ENCODE measurements around the gene RELN.
"Not testable (repeated sequence)": the region's sequence is repeated elsewhere in the genome, so short reads cannot be mapped to it uniquely, and the experiment has no call there.

RELN gene

DNA sequence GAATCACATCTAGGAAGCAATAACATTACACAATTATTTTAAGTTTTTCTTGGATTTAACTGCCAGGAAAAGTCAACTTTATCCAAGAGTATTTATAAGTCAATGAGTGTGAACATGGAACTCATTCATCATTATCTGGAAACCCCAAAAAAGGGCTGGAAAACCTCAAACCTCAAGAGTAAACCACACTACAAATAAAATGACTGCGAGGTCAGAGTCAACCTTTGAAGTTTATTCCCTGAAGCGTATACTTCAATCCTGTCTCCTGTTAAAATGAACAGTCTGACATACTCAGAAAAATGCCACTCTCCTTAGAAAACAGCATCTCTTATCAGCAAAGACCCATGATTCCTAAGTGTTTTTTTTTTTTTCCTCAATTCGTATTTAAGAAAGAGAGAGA lies 86.5 kb downstream of the RELN start:
- no peaks in the 10 kb centered on the region for H3K27me3 ChIP-seq (ENCODE audit: control insufficient read depth, insufficient read depth, low read length)
- no peak overlapping the region for H3K27ac ChIP-seq (ENCODE audit: low read depth, low read length)
- no peaks in the 10 kb centered on the region for H3K4me1 ChIP-seq (ENCODE audit: control insufficient read depth, insufficient read depth, low read length)
- H3K36me3 ChIP-seq (ENCODE audit: control insufficient read depth, insufficient read depth, low read length): no peaks in the 10 kb centered on the region
- no peak overlapping the region for H3K4me3 ChIP-seq (ENCODE audit: low read length)
- no peak overlapping the region for H3K9ac ChIP-seq (ENCODE audit: low read length)

- not testable (repeated sequence) for H3K36me3 ChIP-seq (ENCODE audit: control insufficient read depth, insufficient read depth, low read length); H3K4me3 ChIP-seq (ENCODE audit: low read length); H3K27ac ChIP-seq (ENCODE audit: low read depth, low read length); H3K27me3 ChIP-seq (ENCODE audit: control insufficient read depth, insufficient read depth, low read length); H3K4me1 ChIP-seq (ENCODE audit: control insufficient read depth, insufficient read depth, low read length); H3K9ac ChIP-seq (ENCODE audit: low read length)
Measured at GRCh38 chr7:103896826-103897225, 92.6 kb downstream of the RELN start.

- Histone ChIP-seq H3K36me3 (ENCODE audit: control insufficient read depth, insufficient read depth, low read length) (no peaks in the 10 kb centered on the region), H3K9ac (ENCODE audit: low read length) (no peak overlapping the region), H3K27ac (ENCODE audit: low read depth, low read length) (no peak overlapping the region), H3K4me1 (ENCODE audit: control insufficient read depth, insufficient read depth, low read length) (no peaks in the 10 kb centered on the region), H3K4me3 (ENCODE audit: low read length) (no peak overlapping the region), H3K27me3 (ENCODE audit: control insufficient read depth, insufficient read depth, low read length) (no peaks in the 10 kb centered on the region)
Measured at GRCh38 chr7:103894656-103895596, 94.5 kb downstream of the RELN start.

- Histone ChIP-seq H3K9ac (ENCODE audit: low read length) (no peak overlapping the region), H3K27me3 (ENCODE audit: control insufficient read depth, insufficient read depth, low read length) (no peaks in the 10 kb centered on the region), H3K4me3 (ENCODE audit: low read length) (no peak overlapping the region), H3K27ac (ENCODE audit: low read depth, low read length) (no peak overlapping the region), H3K4me1 (ENCODE audit: control insufficient read depth, insufficient read depth, low read length) (no peaks in the 10 kb centered on the region), H3K36me3 (ENCODE audit: control insufficient read depth, insufficient read depth, low read length) (no peaks in the 10 kb centered on the region)
Measured at GRCh38 chr7:103893350-103893749, 96.1 kb downstream of the RELN start.

DNA sequence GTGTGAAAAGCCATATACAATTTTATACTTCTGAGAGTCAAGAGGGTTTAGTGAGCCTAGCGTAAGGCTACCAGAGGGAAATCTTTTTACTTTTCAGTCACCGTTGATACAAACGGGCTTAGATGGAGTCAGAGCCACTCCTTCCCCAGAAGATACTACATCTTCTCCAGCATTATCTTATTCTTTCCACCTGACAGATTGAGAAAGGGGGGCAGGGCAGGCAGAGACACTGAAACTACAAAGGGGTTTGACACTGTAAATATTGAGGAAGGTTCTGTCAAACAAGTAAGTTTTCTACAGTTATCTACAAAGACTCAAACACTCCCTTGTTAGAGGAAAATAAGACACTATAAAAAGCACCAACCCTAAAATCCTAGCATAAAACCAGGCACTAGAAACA lies 100.0 kb downstream of the RELN start:
- H3K4me1 ChIP-seq (ENCODE audit: control insufficient read depth, insufficient read depth, low read length): no peaks in the 10 kb centered on the region

GRCh38 chr7:103888603-103889153 lies 100.8 kb downstream of the RELN start:
- H3K36me3 ChIP-seq (ENCODE audit: control insufficient read depth, insufficient read depth, low read length): no peaks in the 10 kb centered on the region
- no peak overlapping the region for H3K4me3 ChIP-seq (ENCODE audit: low read length)
- no peaks in the 10 kb centered on the region for H3K4me1 ChIP-seq (ENCODE audit: control insufficient read depth, insufficient read depth, low read length)
- no peaks in the 10 kb centered on the region for H3K27me3 ChIP-seq (ENCODE audit: control insufficient read depth, insufficient read depth, low read length)
- no peak overlapping the region for H3K9ac ChIP-seq (ENCODE audit: low read length)
- H3K27ac ChIP-seq (ENCODE audit: low read depth, low read length): no peak overlapping the region

More for the DNA sequence above, 100.0 kb downstream of the RELN start:
- H3K27me3 ChIP-seq (ENCODE audit: control insufficient read depth, insufficient read depth, low read length): no peaks in the 10 kb centered on the region
- H3K27ac ChIP-seq (ENCODE audit: low read depth, low read length): no peak overlapping the region
- H3K36me3 ChIP-seq (ENCODE audit: control insufficient read depth, insufficient read depth, low read length): no peaks in the 10 kb centered on the region
- H3K4me3 ChIP-seq (ENCODE audit: low read length): no peak overlapping the region
- no peak overlapping the region for H3K9ac ChIP-seq (ENCODE audit: low read length)

GRCh38 chr7:103887853-103888602 lies 101.4 kb downstream of the RELN start:
- H3K27me3 ChIP-seq (ENCODE audit: control insufficient read depth, insufficient read depth, low read length): no peaks in the 10 kb centered on the region
- no peak overlapping the region for H3K27ac ChIP-seq (ENCODE audit: low read depth, low read length)
- H3K4me3 ChIP-seq (ENCODE audit: low read length): no peak overlapping the region
- no peaks in the 10 kb centered on the region for H3K4me1 ChIP-seq (ENCODE audit: control insufficient read depth, insufficient read depth, low read length)
- H3K9ac ChIP-seq (ENCODE audit: low read length): no peak overlapping the region
- no peaks in the 10 kb centered on the region for H3K36me3 ChIP-seq (ENCODE audit: control insufficient read depth, insufficient read depth, low read length)

DNA sequence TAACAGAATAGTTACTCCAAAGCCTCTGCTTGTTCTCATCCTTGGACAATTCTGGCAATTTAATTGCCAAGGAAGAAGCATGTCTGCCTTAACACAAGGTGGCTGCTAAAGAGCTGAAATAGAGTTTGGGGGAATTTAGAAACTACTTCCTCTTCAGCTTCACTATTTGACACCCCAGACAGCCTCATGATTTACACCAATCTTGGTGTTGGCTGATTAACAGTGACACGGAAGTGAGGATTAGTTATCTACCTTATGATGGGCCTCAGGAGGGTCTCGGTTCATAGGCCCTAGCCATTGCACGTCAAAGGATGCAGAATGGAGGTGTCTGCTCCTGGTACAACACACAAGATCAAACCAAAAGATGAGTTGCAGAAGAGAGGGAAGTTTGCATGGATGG lies 102.4 kb downstream of the RELN start:
- no peaks in the 10 kb centered on the region for H3K4me1 ChIP-seq (ENCODE audit: control insufficient read depth, insufficient read depth, low read length)
- no peak overlapping the region for H3K27ac ChIP-seq (ENCODE audit: low read depth, low read length)
- no peaks in the 10 kb centered on the region for H3K36me3 ChIP-seq (ENCODE audit: control insufficient read depth, insufficient read depth, low read length)
- no peak overlapping the region for H3K4me3 ChIP-seq (ENCODE audit: low read length)
- no peaks in the 10 kb centered on the region for H3K27me3 ChIP-seq (ENCODE audit: control insufficient read depth, insufficient read depth, low read length)
- no peak overlapping the region for H3K9ac ChIP-seq (ENCODE audit: low read length)

DNA sequence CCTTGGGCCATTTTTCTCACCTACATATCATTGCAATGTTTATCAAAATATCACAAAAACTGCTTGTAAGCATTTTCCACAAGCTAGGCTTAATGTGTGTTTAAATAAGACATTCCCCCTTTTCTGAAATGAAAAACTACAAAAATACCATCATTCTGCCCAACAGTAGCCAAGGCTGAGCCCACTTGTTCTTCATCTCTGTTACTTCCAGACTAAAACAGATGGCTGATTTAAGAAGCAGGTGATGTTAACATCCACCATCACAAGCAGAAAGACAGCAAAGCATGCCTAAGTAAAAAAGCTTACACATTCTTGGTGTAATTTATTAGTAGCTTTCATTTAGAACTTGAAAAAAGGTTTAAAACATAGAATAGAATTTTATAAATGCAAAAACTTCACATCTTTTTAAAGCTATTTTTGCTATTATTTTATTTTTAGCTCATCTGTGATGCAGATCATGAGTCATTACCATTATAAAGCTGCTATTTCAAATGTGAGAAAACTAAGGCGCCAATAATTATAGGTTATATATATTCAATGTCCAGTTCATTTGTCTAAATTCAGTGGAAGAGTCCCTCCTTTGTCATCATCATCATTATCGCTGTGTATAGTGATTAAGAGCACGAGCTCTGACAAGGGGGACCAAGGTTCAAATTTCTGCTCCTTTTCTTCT lies 109.4 kb downstream of the RELN start:
- Histone ChIP-seq H3K4me3 (ENCODE audit: low read length) (no peak overlapping the region), H3K36me3 (ENCODE audit: control insufficient read depth, insufficient read depth, low read length) (no peaks in the 10 kb centered on the region), H3K27me3 (ENCODE audit: control insufficient read depth, insufficient read depth, low read length) (no peaks in the 10 kb centered on the region), H3K9ac (ENCODE audit: low read length) (no peak overlapping the region), H3K27ac (ENCODE audit: low read depth, low read length) (no peak overlapping the region), H3K4me1 (ENCODE audit: control insufficient read depth, insufficient read depth, low read length) (no peaks in the 10 kb centered on the region)

DNA sequence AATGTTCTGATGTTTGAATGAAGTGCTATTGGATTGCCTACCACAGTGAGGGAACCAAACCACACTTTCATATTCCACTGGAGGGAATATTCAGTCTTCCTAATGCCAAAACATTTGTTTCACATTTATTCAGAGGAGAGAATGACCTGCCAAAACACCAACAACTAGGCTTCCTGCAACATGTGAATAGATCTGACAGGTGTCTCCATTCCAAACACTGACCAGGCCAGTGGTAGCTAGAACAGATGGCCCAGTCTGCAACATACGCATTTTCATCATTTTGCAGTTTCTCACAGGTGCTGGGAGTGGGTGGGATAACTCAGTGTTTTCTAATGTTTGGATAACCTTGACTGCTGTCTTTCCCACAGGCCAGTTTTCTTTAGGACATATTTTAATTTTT lies 110.0 kb downstream of the RELN start:
- Histone ChIP-seq H3K36me3 (ENCODE audit: control insufficient read depth, insufficient read depth, low read length) (no peaks in the 10 kb centered on the region), H3K27me3 (ENCODE audit: control insufficient read depth, insufficient read depth, low read length) (no peaks in the 10 kb centered on the region), H3K4me1 (ENCODE audit: control insufficient read depth, insufficient read depth, low read length) (no peaks in the 10 kb centered on the region), H3K9ac (ENCODE audit: low read length) (no peak overlapping the region), H3K27ac (ENCODE audit: low read depth, low read length) (no peak overlapping the region), H3K4me3 (ENCODE audit: low read length) (no peak overlapping the region)

- H3K36me3 ChIP-seq (ENCODE audit: control insufficient read depth, insufficient read depth, low read length): no peaks in the 10 kb centered on the region
- no peak overlapping the region for H3K27ac ChIP-seq (ENCODE audit: low read depth, low read length)
- no peaks in the 10 kb centered on the region for H3K4me1 ChIP-seq (ENCODE audit: control insufficient read depth, insufficient read depth, low read length)
- no peaks in the 10 kb centered on the region for H3K27me3 ChIP-seq (ENCODE audit: control insufficient read depth, insufficient read depth, low read length)
- no peak overlapping the region for H3K4me3 ChIP-seq (ENCODE audit: low read length)
- H3K9ac ChIP-seq (ENCODE audit: low read length): no peak overlapping the region
Measured at GRCh38 chr7:103877565-103877964, 111.9 kb downstream of the RELN start.

DNA sequence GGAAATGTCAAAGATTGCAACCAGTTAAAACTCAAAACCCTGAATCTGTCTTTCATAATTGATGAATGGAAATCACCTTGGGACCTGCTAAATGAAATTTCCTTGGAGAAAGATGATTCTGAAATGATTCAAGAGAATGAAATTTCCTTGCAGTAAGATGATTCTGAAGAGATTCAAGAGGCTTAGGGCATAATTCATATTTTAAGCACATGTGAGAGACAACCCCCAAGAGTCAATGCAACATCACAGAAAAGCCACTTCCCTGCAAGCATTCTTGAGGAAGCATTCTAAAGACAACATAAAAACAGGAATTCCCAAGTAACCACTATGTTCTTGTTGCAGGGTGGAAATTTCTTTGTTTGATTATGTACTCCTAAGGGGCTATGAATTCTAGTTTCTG lies 113.7 kb downstream of the RELN start:
- Histone ChIP-seq H3K27ac (ENCODE audit: low read depth, low read length) (no peak overlapping the region), H3K4me1 (ENCODE audit: control insufficient read depth, insufficient read depth, low read length) (no peaks in the 10 kb centered on the region), H3K9ac (ENCODE audit: low read length) (no peak overlapping the region), H3K36me3 (ENCODE audit: control insufficient read depth, insufficient read depth, low read length) (no peaks in the 10 kb centered on the region), H3K27me3 (ENCODE audit: control insufficient read depth, insufficient read depth, low read length) (no peaks in the 10 kb centered on the region), H3K4me3 (ENCODE audit: low read length) (no peak overlapping the region)

Data from rectal smooth muscle tissue (tissue), 1 donor.